ENCODE data around the gene GAS2L2. TPM values are rescaled to one million over a fixed set of nuclear protein-coding genes. Genes with fewer than 3 reads are reported as not detected.

The GAS2L2 gene
- total and polyA plus RNA-seq, 2 of the 8 experiments (the other 6 are each of a cell fraction or from before 2014, with no cell fraction given): 0.09 to 0.13 TPM

GRCh38 chr17:35748979-35749378 is 4.1 kb downstream of the GAS2L2 start (continued):
- TF ChIP-seq ZNF274 (IDR thresholded peaks at IDR 0.05; ENCODE audit: borderline replicate concordance, extremely low read depth, low read length) (no peak), USF2 (IDR thresholded peaks at IDR 0.05; ENCODE audit: low read length) (no peak), CTBP2 (IDR thresholded peaks at IDR 0.05; ENCODE audit: borderline replicate concordance, insufficient read depth, insufficient read length, low read length) (no peak), POLR2AphosphoS5 (IDR thresholded peaks at IDR 0.05; ENCODE audit: low read depth, low read length) (no peak), SAP30 (IDR thresholded peaks at IDR 0.05; ENCODE audit: insufficient read depth, insufficient replicate concordance, low read length) (no peak), EZH2 (IDR thresholded peaks at IDR 0.05; ENCODE audit: low read depth, low read length, severe bottlenecking) (no peak), NRF1 (IDR thresholded peaks at IDR 0.05; ENCODE audit: low read depth, low read length) (no peak), CBX5 (IDR thresholded peaks at IDR 0.05; ENCODE audit: low read depth, low read length) (no peak)
